Activated CD8-positive, alpha-beta T cell treated with anti-CD3 and anti-CD28 coated beads for 36 hours (primary cell): Measurements from ENCODE around the gene GLTP. TPM values are rescaled to one million over a fixed set of nuclear protein-coding genes. Genes with fewer than 3 reads are reported as not detected.

ENCODE experiments used
- ATAC-seq: fragments of 200-7000 bp; cut with Tn5 transposase; one replicate; pipeline ENCODE4 v1.10.0; 2021; ENCODE audit warnings: mild to moderate bottlenecking, moderate library complexity
- CTCF ChIA-PET: fragments of 350-600 bp; sonication (Branson Sonifier 250); formaldehyde crosslinking; loops from one replicate; lab custom pipeline; 2021; ENCODE audit warnings: antibody characterized with exemption; lab: Charles Lee
- POLR2A ChIA-PET: fragments of 350-600 bp; sonication (Branson Sonifier 250); formaldehyde crosslinking; loops from one replicate; lab custom pipeline; 2021; ENCODE audit warnings: antibody characterized with exemption; lab: Charles Lee
- DNase-seq: peaks from one replicate; pipeline ENCODE4 v3.0.0-alpha.2; 2020
- H3K27ac Mint-ChIP-seq: one replicate; pipeline ENCODE4 v1.8.0; 2021; ENCODE audit warnings: mild to moderate bottlenecking, mixed read lengths
- H3K27me3 Mint-ChIP-seq: one replicate; pipeline ENCODE4 v1.8.0; 2021; ENCODE audit warnings: mixed read lengths
- H3K36me3 Mint-ChIP-seq: one replicate; pipeline ENCODE4 v1.8.0; 2021; ENCODE audit warnings: low read depth, mixed read lengths
- H3K4me1 Mint-ChIP-seq: one replicate; pipeline ENCODE4 v1.8.0; 2021; ENCODE audit warnings: low read depth, mixed read lengths
- H3K4me3 Mint-ChIP-seq: one replicate; pipeline ENCODE4 v1.8.0; 2021; ENCODE audit warnings: mild to moderate bottlenecking, moderate library complexity, mixed read lengths
- H3K9me3 Mint-ChIP-seq: one replicate; pipeline ENCODE4 v1.8.0; 2021; ENCODE audit warnings: mixed read lengths
- CTCF ChIP-seq: fragments of 200-600 bp; IDR thresholded peaks from one replicate; pipeline ENCODE4 v1.8.0; 2022; ENCODE audit warnings: antibody characterized with exemption, mild to moderate bottlenecking
- intact Hi-C: fragments of 100-400 bp; cut with micrococcal nuclease; formaldehyde crosslinking; loops from one replicate; pipeline ENCODE4 v1.10.0; 2022
- total RNA-seq, 2 experiments: library from RNA; stranded (reverse); gene quantifications; one replicate each; pipeline ENCODE4 v1.2.3, GENCODE V29; 2021

Gene GLTP
- total RNA-seq, 2 experiments from 2014 or later, result 19.9 to 21.2 TPM

- DNase-seq (no peak), ATAC-seq (no peak)
- no peaks in the 10 kb centered on the region for H3K36me3 Mint-ChIP-seq
- H3K4me1 Mint-ChIP-seq, result peaks cover 4% of the 10 kb centered on the region
- no peak for TF ChIP-seq CTCF
- POLR2A ChIA-PET, result interaction anchor here (1.0 kb wide), 1 partner anchor 11 kb away, joined by 3 read pairs; no protein-coding TSS in a partner anchor
- no peak overlapping the region for H3K27ac Mint-ChIP-seq
- H3K9me3 Mint-ChIP-seq, result no peaks in the 10 kb centered on the region
- CTCF ChIA-PET, result interaction anchor here (1.3 to 9.5 kb wide), 4 partner anchors 13 to 243 kb away, joined by 3 to 157 read pairs (median 3); no protein-coding TSS in a partner anchor
- no peak overlapping the region for H3K4me3 Mint-ChIP-seq
- no peaks in the 10 kb centered on the region for H3K27me3 Mint-ChIP-seq
- intact Hi-C loops, result no loop called here
Observed at GRCh38 chr12:109840305-109841074, 39.9 kb downstream of the GLTP start.

- POLR2A ChIA-PET, result no interaction called here
- Mint-ChIP-seq H3K4me1 (no peaks in the 10 kb centered on the region), H3K9me3 (no peaks in the 10 kb centered on the region), H3K27me3 (peaks cover 5% of the 10 kb centered on the region), H3K27ac (no peak overlapping the region), H3K36me3 (no peaks in the 10 kb centered on the region), H3K4me3 (no peak overlapping the region)
- intact Hi-C loops, result no loop called here
- no peak for TF ChIP-seq CTCF
- ATAC-seq (no peak), DNase-seq (no peak)
- CTCF ChIA-PET, result interaction anchor here (1.1 to 9.5 kb wide), 2 partner anchors 34 to 242 kb away, joined by 4 to 157 read pairs; no protein-coding TSS in a partner anchor
Observed at GRCh38 chr12:109839444-109839843, 40.9 kb downstream of the GLTP start.

GRCh38 chr12:109836916-109837315 lies 43.4 kb downstream of the GLTP start:
- Mint-ChIP-seq H3K4me3 (no peak overlapping the region), H3K4me1 (peaks cover 3% of the 10 kb centered on the region), H3K9me3 (no peaks in the 10 kb centered on the region), H3K27ac (no peak overlapping the region), H3K27me3 (peaks cover 13% of the 10 kb centered on the region), H3K36me3 (no peaks in the 10 kb centered on the region)
- TF ChIP-seq CTCF, result no peak
- CTCF ChIA-PET, result interaction anchor here (1.0 to 1.7 kb wide), 3 partner anchors 8 to 31 kb away, joined by 3 to 8 read pairs (median 4); no protein-coding TSS in a partner anchor
- POLR2A ChIA-PET, result no interaction called here
- ATAC-seq (no peak), DNase-seq (no peak)
- intact Hi-C loops, result no loop called here

GRCh38 chr12:109835827-109836226 lies 44.5 kb downstream of the GLTP start:
- no peak for TF ChIP-seq CTCF
- intact Hi-C loops, result no loop called here
- DNase-seq (no peak), ATAC-seq (no peak)
- POLR2A ChIA-PET, result no interaction called here
- no peaks in the 10 kb centered on the region for H3K9me3 Mint-ChIP-seq
- H3K27ac Mint-ChIP-seq, result no peak overlapping the region
- no peak overlapping the region for H3K4me3 Mint-ChIP-seq
- H3K36me3 Mint-ChIP-seq, result no peaks in the 10 kb centered on the region
- CTCF ChIA-PET, result interaction anchor here (2.2 kb wide), 1 partner anchor 10 kb away, joined by 13 read pairs; no protein-coding TSS in a partner anchor
- H3K27me3 Mint-ChIP-seq, result peaks cover 23% of the 10 kb centered on the region
- peaks cover 3% of the 10 kb centered on the region for H3K4me1 Mint-ChIP-seq
